Hepatocyte (in vitro differentiated cells): ENCODE measurements around the gene ITGAD. TPM values are rescaled to one million over a fixed set of nuclear protein-coding genes. Genes with fewer than 3 reads are reported as not detected.

Experiments used
- DNase-seq: peaks from one replicate; pipeline ENCODE4 v3.0.0-alpha.2; 2016; ENCODE audit warnings: low spot score
- H2AFZ ChIP-seq: fragments of 200-600 bp; sonication (generic); 2 replicates; pipeline ENCODE4 v1.6.0; 2016; ENCODE audit warnings: antibody characterized with exemption, mild to moderate bottlenecking
- H3K27ac ChIP-seq: fragments of 200-600 bp; sonication (generic); 2 replicates; pipeline ENCODE4 v1.5.1; 2016; ENCODE audit warnings: mild to moderate bottlenecking
- H3K27me3 ChIP-seq: fragments of 200-600 bp; sonication (generic); 2 replicates; pipeline ENCODE4 v1.6.1; 2016
- H3K36me3 ChIP-seq: fragments of 200-600 bp; sonication (generic); replicated peaks from 2 replicates; pipeline ENCODE4 v1.5.1; 2016; ENCODE audit warnings: low read depth; ENCODE audit not compliant: insufficient read depth
- H3K4me1 ChIP-seq: fragments of 200-600 bp; sonication (generic); 2 replicates; pipeline ENCODE4 v1.5.1; 2016; ENCODE audit warnings: mild to moderate bottlenecking, moderate library complexity; ENCODE audit not compliant: insufficient read depth
- H3K4me2 ChIP-seq: fragments of 200-600 bp; sonication (generic); 2 replicates; pipeline ENCODE4 v1.6.0; 2016
- H3K4me3 ChIP-seq: fragments of 200-600 bp; sonication (generic); 2 replicates; pipeline ENCODE4 v1.5.1; 2016; ENCODE audit warnings: mild to moderate bottlenecking
- H3K79me2 ChIP-seq: fragments of 200-600 bp; sonication (generic); 2 replicates; pipeline ENCODE4 v1.6.0; 2017; ENCODE audit warnings: mild to moderate bottlenecking
- H3K9me2 ChIP-seq: fragments of 200-600 bp; sonication (generic); replicated peaks from 2 replicates; pipeline ENCODE4 v1.6.0; 2017; ENCODE audit warnings: mild to moderate bottlenecking; ENCODE audit not compliant: insufficient read depth
- H3K9me3 ChIP-seq: fragments of 200-600 bp; sonication (generic); 2 replicates; pipeline ENCODE4 v1.5.1; 2016; ENCODE audit warnings: low read depth, mild to moderate bottlenecking
- H4K20me1 ChIP-seq: fragments of 200-600 bp; sonication (generic); 2 replicates; pipeline ENCODE4 v1.6.0; 2016; ENCODE audit warnings: mild to moderate bottlenecking; ENCODE audit not compliant: insufficient read depth, poor library complexity, severe bottlenecking
- EZH2 ChIP-seq: fragments of 200-600 bp; sonication (generic); IDR thresholded peaks from 2 replicates; pipeline ENCODE4 v1.6.1; 2016; ENCODE audit warnings: antibody characterized with exemption, mild to moderate bottlenecking, borderline replicate concordance
- EZH2phosphoT487 ChIP-seq: fragments of 200-600 bp; sonication (generic); IDR thresholded peaks from one replicate; pipeline ENCODE4 v1.6.1; 2018; ENCODE audit warnings: antibody characterized with exemption, mild to moderate bottlenecking, low read depth, moderate library complexity; ENCODE audit not compliant: unreplicated experiment, severe bottlenecking
- WGBS: methylation state at CpG from one replicate; pipeline ENCODE4 v1.1.6; 2016; ENCODE audit warnings: low lambda C conversion rate; ENCODE audit errors: missing lambda C conversion rate; 5-methylcytosine and 5-hydroxymethylcytosine counted together
- polyA plus RNA-seq: library from polyadenylated mRNA; unstranded; fragments of >200 nt; fragmentation: Nextera tagmentation; extraction: Ambion mirVana; gene quantifications from 2 replicates; pipeline ENCODE4 v1.2.1, GENCODE V29; 2016
- total RNA-seq: library from RNA; depleted of rRNA; stranded (reverse); fragments of >200 nt; gene quantifications from 2 replicates; pipeline ENCODE4 v1.2.3, GENCODE V29; 2014
- TF ChIP-seq, protein P1 (sequence below): fragments of 200-600 bp; sonication (generic); IDR thresholded peaks from 2 replicates; pipeline ENCODE4 v1.5.1; 2016; ENCODE audit warnings: antibody characterized with exemption, mild to moderate bottlenecking; ENCODE audit not compliant: poor library complexity

The ITGAD gene
- total and polyA plus RNA-seq, 2 experiments from 2014 or later, result not detected

DNA sequence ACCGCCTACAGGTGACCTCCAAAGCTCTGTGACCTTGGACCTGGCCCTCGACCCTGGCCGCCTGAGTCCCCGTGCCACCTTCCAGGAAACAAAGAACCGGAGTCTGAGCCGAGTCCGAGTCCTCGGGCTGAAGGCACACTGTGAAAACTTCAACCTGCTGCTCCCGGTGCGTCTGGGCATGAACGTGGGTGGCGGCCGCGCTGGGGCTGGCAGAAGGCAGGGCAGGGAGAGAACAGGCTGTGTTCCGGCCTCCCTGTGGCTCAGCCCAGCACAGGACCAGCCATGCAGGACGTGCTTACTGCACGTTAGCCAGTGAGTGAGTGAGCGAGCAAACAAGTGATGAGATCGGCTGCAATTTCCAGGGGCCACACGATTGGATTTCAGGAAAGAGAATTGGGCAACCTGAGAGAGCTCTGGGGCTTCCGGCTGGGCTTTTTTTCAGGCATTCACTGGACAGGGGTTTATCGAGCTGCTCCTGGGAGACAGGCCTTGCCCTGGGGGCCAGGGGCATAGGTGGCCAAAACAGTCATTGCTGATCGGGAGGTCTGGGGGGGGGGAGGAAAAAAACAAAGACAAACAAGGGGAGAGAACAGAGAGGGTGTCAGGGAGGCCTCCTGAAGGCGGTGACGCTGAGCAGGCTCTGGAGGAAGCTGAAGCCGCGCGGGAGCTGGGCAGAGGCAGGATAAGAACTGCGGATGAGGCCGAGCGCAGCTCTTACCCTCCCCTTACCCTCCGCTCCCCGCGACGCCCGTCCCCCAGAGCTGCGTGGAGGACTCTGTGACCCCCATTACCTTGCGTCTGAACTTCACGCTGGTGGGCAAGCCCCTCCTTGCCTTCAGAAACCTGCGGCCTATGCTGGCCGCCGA, 21.3 kb upstream of the ITGAD start:
- H3K4me1 ChIP-seq, result no peaks in the 10 kb centered on the region
- H3K36me3 ChIP-seq, result no peaks in the 10 kb centered on the region
- no peak for DNase-seq
- H3K27ac ChIP-seq, result no peak overlapping the region
- H3K4me3 ChIP-seq, result no peak overlapping the region
- WGBS, result 83% methylated on average over 36 of the region's 42 CpGs
- no peak overlapping the region for H3K4me2 ChIP-seq
- no peaks in the 10 kb centered on the region for H3K27me3 ChIP-seq
- H3K79me2 ChIP-seq, result no peaks in the 10 kb centered on the region
- H4K20me1 ChIP-seq, result no peaks in the 10 kb centered on the region
- no peaks in the 10 kb centered on the region for H3K9me2 ChIP-seq
- H2AFZ ChIP-seq, result no peak overlapping the region
- H3K9me3 ChIP-seq, result no peaks in the 10 kb centered on the region
- TF ChIP-seq EZH2phosphoT487, result no peak

GRCh38 chr16:31373235-31373634, 19.9 kb upstream of the ITGAD start:
- Histone ChIP-seq H3K4me2 (no peak overlapping the region), H3K79me2 (no peaks in the 10 kb centered on the region), H4K20me1 (no peaks in the 10 kb centered on the region), H3K4me1 (no peaks in the 10 kb centered on the region), H3K36me3 (no peaks in the 10 kb centered on the region), H3K27me3 (no peaks in the 10 kb centered on the region), H3K9me3 (no peaks in the 10 kb centered on the region), H3K27ac (no peak overlapping the region), H3K4me3 (no peak overlapping the region), H2AFZ (no peak overlapping the region), H3K9me2 (no peaks in the 10 kb centered on the region)
- DNase-seq, result no peak
- 86% methylated on average over 14 of the region's 14 CpGs for WGBS
- TF ChIP-seq EZH2phosphoT487 (no peak), EZH2 (no peak)
- TF ChIP-seq, protein P1, sequence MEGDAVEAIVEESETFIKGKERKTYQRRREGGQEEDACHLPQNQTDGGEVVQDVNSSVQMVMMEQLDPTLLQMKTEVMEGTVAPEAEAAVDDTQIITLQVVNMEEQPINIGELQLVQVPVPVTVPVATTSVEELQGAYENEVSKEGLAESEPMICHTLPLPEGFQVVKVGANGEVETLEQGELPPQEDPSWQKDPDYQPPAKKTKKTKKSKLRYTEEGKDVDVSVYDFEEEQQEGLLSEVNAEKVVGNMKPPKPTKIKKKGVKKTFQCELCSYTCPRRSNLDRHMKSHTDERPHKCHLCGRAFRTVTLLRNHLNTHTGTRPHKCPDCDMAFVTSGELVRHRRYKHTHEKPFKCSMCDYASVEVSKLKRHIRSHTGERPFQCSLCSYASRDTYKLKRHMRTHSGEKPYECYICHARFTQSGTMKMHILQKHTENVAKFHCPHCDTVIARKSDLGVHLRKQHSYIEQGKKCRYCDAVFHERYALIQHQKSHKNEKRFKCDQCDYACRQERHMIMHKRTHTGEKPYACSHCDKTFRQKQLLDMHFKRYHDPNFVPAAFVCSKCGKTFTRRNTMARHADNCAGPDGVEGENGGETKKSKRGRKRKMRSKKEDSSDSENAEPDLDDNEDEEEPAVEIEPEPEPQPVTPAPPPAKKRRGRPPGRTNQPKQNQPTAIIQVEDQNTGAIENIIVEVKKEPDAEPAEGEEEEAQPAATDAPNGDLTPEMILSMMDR, result no peak

- H3K36me3 ChIP-seq, result no peaks in the 10 kb centered on the region
- H3K9me2 ChIP-seq, result no peaks in the 10 kb centered on the region
- no peaks in the 10 kb centered on the region for H3K9me3 ChIP-seq
- 94% methylated on average over 5 of the region's 5 CpGs for WGBS
- H3K4me3 ChIP-seq, result no peak overlapping the region
- no peaks in the 10 kb centered on the region for H3K79me2 ChIP-seq
- TF ChIP-seq EZH2phosphoT487 (no peak), EZH2 (no peak)
- TF ChIP-seq, protein P1, result no peak
- H3K27ac ChIP-seq, result no peak overlapping the region
- H2AFZ ChIP-seq, result no peak overlapping the region
- H4K20me1 ChIP-seq, result no peaks in the 10 kb centered on the region
- no peak for DNase-seq
- no peak overlapping the region for H3K4me2 ChIP-seq
- no peaks in the 10 kb centered on the region for H3K4me1 ChIP-seq
- no peaks in the 10 kb centered on the region for H3K27me3 ChIP-seq
Measured at GRCh38 chr16:31375231-31375630, 17.9 kb upstream of the ITGAD start.

DNA sequence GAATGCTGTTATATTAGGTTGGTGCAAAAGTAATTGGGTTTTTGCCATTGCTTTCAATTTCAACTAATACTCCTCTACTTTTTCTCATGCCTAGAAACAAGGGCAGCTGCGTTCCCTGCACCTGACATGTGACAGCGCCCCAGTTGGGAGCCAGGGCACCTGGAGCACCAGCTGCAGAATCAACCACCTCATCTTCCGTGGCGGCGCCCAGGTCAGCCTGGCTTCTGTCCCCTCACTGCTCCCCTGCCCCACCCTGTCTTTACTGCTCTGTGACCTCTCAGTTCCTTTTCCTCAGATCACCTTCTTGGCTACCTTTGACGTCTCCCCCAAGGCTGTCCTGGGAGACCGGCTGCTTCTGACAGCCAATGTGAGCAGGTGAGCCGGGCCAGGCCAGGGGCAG, 16.4 kb upstream of the ITGAD start:
- Histone ChIP-seq H3K9me3 (no peaks in the 10 kb centered on the region), H3K27ac (no peak overlapping the region)
- 91% methylated on average over 8 of the region's 8 CpGs for WGBS

More for the DNA sequence above, 16.4 kb upstream of the ITGAD start:
- H3K4me3 ChIP-seq, result no peak overlapping the region
- no peaks in the 10 kb centered on the region for H3K4me1 ChIP-seq
- H2AFZ ChIP-seq, result no peak overlapping the region
- no peaks in the 10 kb centered on the region for H3K79me2 ChIP-seq
- H3K36me3 ChIP-seq, result no peaks in the 10 kb centered on the region
- H4K20me1 ChIP-seq, result no peaks in the 10 kb centered on the region
- no peaks in the 10 kb centered on the region for H3K9me2 ChIP-seq
- TF ChIP-seq EZH2phosphoT487 (no peak), EZH2 (no peak)
- TF ChIP-seq, protein P1, result no peak
- H3K4me2 ChIP-seq, result no peak overlapping the region
- no peaks in the 10 kb centered on the region for H3K27me3 ChIP-seq
- DNase-seq, result no peak
